NCI-H2107 treated with DMSO at 0.1 percent for 48 hours (cell line): ENCODE data around the gene PXDN.

Experiments
- DNase-seq: peaks from one replicate; lab custom pipeline; 2025; ENCODE audit not compliant: unreplicated experiment; lab: John Stamatoyannopoulos, UW

PXDN gene

DNA sequence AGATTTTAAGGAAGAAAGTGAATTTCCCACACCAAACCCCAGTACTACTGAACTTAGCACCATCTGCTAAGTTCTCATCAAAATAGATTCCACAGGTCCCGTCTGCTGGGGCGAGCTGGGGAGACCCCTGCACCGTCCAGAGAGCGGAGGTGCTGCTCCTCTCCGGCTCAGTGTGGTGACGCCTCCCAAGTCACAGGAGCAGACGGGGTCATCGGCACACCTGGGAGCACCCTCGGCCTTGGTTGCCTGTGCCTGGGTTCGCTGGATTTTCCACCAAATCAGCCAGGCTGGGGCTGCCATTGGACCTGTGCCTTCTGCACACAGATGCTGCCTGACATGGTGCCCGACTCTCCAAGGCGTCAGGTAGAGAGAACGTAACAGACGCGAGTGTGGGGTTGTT, 141.3 kb downstream of the PXDN start:
- DNase-seq: no peak

DNA sequence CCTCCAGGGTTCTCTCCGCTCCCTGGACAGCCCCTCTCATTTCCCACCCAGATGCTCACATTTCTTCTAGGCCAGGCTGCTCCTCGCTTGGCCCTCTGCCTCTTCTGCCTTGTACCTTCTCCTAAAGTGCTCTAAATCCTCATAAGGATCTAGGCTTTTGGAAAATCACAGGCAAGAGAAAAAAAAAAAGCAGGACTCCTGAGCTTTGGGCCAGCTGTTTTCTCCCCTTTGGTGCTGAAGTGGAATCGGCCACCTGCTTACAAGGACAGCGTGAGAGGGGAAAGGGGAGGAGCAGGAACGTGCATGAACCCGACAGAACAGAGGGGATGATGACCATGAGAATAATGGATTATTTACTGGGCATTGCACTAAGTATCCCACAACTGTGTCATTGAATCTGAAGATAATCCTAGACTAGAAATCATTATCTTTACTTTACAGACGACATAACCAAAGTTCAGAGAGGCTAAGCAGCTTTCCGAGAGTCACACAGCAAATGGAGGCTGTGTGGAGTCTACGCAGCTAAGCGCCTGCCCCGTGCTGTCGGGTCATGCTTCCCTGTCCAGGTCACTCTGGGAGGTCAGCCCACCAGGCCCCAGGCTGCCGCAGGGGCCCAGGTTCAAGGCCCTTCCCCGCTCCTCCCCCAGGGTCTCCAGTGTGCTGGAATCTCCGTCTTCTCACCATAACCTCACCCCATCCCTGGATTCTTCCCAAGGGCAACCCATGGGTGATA, 141.9 kb downstream of the PXDN start:
- no peak for DNase-seq

DNA sequence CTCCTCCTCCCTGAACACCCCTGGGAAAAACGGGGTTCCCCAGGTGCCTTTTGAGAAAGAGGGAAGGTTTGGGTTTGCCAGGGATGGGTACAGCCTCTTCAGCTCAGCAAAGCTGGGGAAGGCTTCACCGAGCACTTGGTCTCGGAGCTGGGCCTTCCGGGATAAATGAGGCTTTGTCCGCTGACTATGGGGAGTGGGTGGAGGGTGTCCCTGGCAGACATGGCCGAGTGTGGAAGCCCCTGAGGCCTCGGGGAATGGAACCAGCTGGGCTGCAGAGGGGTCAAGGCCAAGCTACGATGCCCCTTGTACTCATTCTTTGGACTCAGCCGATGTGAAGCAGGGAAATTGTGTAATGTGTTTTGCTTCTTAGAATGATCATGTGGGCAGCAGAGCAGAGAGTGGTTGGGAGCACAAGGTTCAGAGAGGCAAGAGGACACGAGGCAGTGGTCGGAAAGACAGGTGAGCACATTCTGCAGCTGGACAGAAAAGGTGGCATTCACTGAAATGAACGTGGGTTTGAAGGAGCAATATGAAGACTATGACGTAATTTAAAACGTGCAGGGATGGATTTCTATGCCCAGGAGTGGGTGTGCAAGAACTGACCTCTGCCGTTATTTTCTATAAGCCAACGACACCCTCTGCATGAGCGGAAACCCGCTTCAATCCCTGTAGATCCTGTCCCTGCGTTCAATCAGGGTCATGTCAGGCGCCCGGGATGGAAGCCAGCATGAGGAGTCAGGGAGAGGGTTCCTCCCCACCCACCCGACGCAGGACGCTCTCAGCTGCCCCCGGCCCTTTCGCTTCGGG, 142.6 kb downstream of the PXDN start:
- DNase-seq: no peak

DNA sequence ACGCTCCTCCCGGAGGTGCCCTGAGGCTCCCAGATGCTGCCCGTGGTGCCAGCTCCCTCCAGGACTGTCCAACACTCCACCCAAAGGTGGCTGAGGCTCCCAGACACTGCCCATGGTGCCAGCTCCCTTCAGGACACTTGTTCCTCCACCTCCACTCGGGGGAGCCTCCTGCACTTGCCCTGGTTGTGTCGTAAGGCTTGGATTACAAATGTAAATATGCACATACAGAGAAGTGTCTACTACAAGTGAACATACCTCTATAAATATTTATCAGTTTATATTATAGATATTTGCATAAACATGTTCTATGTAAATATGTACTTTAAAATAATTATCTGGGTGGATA, 143.3 kb downstream of the PXDN start:
- no peak for DNase-seq

DNA sequence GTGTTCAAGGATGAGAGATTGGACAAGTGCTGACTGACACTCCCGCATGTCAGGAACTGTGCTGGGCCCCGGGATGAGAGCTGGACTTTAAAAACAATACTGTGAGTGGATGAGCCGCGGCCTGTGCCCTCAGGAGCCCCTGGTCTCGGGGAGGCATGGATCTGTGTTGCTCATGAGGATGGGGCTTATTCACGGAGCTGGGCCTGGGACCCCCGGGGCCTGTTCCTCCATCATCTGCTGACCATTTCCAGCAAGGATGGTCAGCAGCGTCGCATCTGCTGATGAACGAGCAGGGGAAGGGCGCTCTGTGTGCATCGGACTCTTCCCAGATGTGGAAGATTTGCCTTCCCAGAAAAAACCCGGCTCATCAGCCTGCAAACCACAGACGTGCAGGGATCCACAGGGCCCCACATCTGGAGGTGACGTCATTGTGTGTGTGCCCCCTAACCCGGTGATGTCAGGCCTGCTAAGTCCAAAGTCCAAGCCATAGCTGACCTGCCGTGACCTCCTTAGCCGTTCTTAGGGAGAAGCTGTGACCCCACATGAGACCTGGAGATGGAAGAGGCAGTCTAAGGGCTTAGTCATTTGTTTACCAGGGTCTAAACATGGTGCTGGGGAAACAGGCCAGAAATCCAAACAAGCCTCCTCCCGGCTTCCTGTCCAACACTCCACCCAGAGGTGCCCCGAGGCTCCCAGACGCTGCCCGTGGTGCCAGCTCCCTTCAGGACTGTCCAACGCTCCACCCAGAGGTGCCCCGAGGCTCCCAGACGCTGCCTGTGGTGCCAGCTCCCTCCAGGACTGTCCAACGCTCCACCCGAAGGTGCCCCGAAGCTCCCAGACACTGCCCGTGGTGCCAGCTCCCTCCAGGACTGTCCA, 143.9 kb downstream of the PXDN start:
- DNase-seq: no peak

DNA sequence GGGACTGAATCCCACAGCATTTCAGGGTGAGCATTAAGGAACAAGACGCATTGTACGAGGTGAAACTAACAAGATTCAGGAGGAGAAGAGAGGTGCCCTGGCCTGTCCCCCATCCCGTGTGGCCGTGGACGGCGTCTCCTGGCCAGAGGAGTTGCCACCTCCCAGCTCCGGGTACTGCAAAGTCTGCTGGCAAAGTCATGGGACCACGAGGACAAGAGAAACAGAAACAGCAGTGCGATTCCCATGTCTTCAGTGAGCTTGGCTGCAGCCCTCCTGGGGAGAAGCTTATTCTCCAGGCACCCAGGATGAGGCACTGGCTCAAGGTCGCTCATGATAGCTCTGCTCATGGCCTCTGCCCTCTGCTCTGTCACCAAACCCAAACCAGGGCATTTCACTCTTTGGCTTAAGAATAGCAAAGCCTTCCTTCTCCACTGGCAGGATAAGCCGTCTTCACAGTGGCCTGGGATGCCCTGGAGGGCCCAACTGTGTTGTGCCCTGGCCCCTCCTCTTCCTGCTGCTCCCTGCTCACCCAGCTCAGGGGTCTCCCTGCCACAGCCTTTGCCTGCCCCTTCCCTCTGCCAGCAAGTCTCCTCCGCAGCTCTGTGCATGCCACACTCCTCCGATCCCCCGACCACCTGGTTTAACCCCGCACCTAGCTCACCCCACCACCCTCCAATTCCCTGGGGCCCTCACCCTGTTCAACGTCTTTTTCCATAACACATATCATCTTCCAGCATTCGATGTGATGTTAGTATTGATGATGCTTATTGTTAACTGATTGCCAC, 144.8 kb downstream of the PXDN start:
- no peak for DNase-seq

DNA sequence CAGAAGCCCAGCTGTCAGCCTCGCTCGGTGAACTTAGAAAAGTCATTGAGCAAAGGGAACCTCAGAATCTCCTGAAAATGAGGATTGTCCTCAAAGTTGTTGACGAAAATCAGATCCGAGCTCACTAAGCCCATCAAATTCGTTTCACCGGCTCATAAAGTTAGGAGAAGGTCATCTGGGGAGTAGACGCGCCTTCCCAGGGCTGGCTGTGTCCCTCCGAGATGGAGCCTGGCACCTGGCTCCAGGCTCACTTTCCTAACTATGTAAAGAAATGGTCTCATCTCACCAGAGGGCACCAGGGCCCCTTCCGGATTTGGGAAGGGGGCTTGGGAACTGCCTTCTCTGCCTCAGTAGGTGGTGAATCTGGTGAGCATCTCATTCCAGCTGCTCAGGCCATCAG, 145.5 kb downstream of the PXDN start:
- DNase-seq: no peak

DNA sequence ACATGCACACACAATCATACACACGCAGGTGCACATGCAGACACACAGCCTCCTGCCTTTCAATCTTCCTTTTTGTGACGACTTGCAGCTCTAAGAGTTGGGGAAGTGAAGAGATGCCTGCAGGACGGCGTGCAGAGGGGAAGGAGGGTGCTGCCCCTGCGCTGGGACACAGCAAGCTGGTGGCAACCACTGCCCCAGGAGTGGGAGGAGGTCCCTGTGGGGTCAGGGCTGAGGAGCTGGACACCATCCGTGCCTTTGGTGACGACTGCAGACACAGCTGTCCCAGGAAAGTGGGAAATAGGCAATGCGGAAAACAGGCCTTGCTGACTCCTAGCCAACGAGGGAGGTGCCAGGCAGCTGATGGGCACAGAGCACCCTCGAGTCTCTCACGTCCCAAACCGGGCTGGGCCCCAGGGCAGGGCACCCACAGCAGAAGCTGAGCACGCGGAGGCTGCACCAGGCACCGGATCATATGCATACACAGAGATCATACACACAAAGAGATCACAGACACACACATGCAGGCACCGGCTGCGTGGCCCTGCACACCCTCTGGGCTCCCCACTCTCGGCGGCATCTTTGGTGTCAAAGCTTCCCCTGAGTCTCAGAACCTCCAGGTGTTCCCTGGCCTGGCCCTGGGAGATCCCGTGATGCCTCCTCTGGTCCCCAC, 146.1 kb downstream of the PXDN start:
- no peak for DNase-seq

DNA sequence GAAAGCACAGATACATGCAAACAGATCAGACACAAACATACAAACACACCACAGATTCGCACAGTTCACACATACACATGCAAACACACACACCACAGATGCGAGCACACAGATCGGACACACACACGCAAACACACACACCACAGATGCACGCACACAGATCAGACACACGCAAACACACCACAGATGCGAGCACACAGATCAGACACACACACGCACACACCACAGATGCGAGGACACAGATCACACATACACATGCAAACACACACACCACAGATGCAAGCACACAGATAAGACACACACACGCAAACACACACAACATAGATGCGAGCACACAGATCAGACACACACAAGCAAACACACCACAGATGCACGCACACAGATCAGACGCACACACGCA, 149.0 kb downstream of the PXDN start:
- DNase-seq: no peak

DNA sequence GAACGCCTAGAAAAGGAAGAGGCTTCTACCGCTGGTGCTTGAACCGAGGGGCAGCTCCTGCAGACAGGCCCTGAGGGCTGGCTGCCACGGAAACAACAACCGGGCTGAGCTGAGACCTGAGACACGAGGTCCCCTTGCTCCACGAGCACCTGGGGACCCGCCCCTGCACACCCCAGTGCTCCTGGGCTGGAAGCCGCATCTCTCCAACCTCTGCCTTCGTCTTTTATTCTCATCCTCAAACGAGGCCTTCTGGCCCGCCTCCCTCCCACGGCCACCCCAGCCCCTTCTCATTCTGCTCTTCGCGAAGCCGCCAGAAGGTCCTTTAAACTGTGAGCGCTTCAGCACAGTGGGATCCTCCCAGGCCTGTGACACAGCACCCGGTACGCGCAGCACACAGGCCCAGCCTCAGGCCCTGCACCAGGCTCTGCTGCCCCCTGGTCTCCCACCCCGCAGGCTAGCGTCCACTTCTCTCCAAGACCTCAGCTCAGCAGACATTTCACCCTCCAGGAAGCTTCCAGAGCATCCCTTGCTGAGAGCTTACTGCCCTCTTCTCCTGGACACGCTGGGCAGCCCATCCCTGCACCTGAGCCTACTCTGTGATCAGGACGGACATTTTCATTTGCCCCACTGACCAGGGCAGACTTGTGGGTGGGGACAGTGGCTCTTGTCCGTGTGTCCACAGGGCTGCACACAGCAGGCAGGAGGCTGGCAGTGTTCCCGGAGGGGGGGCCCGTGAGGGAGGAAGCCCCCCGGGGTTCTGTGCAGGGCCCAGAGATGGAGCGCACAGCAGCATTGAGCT, 149.7 kb downstream of the PXDN start:
- no peak for DNase-seq

DNA sequence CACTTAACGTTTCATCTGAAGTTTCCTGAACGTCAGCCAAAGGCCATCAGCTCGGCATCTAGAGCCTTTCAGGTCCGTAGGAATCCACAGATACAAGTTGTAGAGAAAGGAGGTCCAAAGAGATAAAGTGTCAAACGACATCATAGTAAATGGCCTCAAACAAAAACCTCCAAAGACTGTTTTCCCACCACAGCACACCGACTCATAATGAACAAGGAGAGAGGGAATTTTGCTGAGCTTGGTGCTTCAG, 150.3 kb downstream of the PXDN start:
- DNase-seq: no peak

DNA sequence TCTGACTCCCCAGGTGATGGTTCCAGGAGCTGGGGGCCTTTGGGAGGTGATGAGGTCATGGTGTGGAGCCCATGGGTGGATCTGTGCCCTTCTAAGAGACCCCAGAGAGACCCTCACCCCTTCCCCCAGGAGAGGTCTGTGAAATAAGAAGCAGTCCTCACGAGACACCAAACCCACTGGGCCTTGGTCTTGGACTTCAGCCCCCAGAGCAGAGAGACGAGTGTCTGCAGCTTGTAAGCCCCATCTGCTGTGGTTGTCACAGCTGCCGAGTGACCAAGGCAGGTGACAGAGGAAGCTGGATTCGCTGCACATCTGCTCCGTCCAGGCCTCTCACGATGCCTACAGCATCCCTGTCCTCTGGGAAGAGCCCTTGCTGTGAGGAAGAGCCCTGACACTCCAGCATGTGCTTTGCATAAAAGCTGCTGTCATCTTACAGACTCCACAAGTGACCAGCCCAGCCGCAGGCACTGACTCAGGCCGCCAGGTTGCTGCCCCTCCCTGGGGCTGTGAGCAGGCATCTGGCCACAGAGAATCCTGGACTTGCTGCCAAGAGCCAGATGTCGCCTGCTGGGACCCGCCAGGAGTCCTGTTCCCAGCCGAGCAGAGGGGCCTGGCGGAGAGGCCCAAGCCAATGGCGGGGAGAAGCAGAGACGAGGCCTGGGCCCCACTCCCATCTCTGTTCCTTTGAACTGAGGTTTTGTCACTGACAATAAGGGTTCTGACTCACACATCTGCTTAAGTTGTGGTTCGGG, 150.8 kb downstream of the PXDN start:
- DNase-seq: no peak

DNA sequence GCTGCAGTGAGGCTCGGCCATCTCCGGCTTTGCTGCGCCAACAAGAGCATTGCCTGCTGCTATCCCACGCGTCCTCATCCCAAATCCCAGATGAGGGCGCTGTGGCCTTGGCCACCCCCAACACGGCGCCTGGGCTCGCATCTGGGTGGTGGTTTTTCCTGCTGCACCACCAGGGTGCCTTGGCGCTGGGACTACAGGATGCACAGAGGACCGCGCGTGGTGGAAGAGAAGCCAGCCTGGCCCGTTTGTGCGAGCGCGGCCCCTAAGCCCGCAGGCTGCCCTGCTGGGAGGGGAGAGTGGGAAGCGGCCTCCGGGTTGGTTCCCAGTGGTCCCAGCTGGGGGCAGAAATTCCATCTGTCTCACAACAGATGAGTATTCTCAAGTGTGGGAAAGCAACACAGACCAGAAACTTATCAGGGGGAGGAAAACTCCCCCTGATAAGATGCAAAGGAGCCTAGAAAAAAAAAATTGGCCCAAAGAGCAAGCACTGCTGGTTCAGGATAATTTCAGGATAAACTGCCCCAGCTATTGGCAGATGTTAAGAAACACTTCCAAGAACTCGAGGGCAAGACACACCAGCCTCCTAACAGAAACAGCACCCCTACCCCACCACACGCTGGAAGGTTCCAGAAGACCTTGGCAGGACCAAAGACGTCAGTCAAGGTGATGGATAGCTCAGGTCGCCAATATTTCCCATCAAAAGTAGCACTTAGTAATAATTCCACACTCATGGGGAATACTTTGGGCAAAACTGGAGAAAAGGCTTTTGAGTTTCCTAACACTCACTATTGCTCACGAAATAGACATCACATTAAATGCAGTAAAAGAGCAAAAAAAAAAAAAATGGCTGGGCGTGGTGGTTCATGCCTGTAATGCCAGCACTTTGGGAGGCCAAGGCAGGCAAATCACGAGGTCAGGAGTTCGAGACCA, 152.1 kb downstream of the PXDN start:
- no peak for DNase-seq

DNA sequence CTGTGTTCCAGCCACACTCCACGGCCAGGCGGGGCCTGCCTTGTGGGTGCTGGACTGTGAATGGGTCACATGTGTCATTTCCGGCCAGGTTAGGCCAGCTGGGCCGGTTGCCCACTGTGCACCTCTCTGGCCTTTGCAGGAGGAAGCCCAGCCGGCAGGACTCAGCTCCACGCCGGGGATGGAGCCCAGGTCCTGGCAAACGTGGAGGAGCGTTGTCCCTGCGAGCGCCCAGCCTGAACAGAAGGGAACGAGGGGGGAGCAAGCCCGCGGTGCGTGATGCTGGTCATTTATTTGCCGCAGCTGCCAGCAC, 152.9 kb downstream of the PXDN start:
- DNase-seq: no peak

DNA sequence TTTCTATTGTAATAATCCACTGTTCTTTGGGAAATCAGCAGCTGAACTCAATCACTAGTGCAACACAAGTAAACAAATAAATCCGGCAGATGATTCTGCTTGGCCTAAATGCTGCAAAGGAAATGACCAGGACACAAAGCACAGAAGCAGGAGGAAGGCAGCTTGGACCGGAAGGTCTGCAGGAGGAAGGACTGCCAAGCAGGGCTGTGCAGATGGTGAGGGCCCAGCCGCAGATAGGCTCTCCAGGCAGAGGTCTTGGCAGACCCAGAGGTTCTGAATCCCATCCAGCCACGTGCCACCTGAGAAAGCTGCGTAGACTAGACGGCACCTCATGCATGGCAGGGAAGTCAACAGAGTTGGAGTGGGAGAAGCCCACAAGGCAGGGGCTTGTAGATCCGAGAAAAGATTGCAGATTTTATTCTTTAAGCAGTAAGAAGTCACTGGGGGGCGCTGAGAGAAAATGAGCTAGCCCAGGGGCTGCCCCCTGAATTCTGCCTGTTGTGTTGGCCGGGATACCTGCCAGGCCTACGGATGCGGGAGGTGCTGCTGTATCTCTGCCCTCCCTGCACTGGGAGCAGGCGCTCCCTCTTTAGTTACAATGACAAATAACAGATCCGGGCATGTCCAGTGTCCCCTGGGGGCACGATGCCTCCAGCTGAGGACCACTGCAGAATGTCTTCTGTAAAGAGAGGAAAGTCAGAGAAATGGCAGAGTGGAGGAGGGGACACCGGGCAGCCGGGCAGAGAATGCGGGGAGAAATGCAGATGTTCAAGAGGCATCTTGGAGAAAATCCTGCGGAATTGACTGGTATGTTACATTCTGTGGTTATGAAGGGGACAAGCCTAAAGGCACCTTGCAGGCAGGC, 153.5 kb downstream of the PXDN start:
- DNase-seq: no peak

DNA sequence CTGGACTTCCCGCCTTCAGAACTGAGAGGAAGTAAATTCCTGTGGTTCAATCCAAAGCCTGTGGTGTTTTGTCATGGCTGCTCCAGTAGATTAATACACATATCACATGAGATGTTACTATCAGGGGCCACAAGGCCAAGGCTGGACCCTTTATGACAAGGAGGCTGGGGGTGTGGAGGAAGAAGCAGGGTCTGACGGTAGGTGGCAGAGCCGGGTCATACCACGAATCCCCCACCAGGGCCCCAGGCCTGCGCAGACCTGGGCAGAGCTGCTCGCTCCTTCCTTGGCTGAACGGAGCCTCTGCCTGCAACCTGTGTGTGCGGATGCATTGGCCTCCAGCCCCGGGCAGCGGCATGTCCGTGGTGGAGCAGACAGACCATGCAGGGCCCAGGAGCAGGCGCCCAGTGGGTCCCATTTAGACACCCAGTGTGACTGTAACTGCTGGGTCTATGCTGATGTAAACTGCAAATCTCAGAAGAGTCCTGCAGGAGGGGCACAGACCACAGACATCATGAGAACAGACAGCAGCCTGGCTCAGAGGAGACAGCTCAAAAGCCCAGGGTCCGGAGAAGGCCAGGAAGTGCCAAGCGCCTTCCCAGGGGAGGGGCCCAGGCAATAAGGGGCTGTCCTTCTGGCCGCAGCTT, 155.2 kb downstream of the PXDN start:
- DNase-seq: no peak
